NCI-H2107 treated with DMSO at 0.1 percent for 48 hours (cell line): ENCODE measurements around the gene SNAPC3.
A peak's percentile ranks its signal among the peaks of the same experiment; 100 is the strongest.
"Not testable (repeated sequence)": the region's sequence is repeated elsewhere in the genome, so short reads cannot be mapped to it uniquely, and the experiment has no call there.

ENCODE experiments used
- DNase-seq: peaks from one replicate; lab custom pipeline; 2025; ENCODE audit not compliant: unreplicated experiment; lab: John Stamatoyannopoulos, UW

SNAPC3 gene

DNA sequence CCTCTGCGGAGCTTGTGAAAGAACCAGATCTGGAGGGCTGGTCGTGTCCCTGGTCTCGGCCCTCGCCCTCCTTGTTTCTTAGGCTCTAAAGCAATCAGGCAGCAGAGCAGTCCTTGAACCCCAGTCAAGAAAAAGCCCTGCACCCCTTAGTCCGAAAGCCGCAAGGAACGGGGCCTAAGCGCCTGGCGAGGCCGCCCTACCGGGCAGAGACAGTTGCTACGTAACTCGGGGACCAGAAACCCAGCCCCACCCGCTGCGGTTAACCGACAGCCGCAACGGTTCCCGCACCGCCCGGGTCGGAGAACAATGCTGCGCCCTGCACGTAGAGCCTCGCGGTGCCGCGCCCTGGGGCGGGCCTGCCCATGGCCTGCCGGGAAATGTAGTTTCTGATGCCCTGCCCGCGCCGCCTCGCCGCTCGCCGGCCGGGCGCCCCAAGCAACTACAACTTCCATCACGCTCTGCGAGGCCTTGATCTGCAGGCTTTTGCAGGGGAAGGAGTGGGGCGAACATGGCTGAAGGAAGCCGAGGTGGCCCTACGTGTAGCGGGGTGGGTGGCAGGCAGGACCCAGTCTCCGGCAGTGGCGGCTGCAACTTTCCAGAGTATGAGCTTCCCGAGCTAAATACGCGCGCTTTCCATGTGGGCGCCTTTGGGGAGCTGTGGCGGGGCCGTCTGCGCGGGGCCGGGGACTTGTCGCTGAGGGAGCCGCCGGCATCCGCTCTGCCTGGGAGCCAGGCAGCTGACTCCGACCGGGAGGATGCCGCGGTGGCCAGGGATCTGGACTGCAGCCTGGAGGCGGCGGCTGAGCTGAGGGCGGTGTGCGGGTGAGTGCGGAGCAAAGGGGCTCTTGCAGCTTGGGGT lies at the start of gene SNAPC3:
Gene SNAPC3, plus strand, starts transcription at position 505 of the 859 bp plus-strand sequence. Its CDS starts 4 bp downstream, at position 509.
- peak; percentile 93 for DNase-seq

DNA sequence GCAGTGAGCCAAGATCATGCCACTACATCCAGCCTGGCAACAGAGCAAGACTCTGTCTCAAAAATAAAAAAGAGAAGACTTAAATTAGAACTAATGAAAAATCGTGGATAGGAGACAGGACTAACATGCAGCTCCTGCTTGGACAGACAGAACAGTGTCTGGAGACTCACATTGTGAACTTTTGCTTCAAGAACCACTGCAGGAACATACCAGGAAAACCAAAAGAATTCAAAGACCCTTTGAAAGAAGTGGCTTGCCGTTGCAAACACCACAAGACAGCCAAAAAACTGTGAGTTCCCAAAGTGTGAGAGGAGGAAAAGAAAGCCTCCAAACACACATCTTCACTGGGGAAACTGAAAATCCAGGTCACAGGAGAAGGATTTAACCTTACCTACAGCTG lies 48.8 kb upstream of the SNAPC3 start:
- no peak for DNase-seq

DNA sequence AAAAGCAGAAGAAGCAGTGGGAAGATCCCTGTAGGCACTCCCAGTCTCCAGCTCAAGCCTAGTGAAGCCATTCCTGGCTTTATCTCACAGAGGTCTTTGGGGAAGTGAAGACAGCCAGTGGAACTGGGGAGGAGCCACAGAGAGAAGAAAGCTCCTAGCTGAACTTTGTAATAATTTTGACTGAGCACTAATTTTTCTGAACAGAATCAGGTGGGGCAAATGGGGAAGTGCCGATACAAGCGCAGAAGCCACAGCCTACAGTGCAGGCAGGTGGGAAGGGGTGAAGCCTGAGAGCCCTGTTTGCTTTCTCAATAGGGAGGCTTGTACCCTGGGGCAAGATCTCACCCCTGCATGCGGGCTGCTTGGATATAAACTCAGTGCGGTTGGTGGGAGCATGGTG lies 48.4 kb upstream of the SNAPC3 start:
- no peak for DNase-seq

DNA sequence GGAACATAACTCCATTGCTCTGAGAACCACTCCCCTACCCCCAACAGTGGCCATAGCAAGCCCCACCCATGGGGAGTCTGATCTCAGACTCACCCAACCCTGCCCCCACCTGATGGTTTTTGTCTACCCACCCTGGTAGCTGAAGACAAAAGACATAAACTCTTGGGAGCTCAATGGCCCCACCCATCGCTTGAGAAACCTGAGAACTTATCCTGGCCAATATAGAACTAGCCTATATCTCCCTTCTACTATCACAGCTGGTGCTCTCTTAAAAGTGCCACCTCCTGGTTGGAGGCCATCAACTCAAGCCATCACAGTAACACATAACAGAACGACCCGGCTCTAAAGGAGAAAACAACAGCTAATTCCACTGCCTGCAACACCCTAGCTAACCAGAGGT lies 47.9 kb upstream of the SNAPC3 start:
- DNase-seq = no peak

DNA sequence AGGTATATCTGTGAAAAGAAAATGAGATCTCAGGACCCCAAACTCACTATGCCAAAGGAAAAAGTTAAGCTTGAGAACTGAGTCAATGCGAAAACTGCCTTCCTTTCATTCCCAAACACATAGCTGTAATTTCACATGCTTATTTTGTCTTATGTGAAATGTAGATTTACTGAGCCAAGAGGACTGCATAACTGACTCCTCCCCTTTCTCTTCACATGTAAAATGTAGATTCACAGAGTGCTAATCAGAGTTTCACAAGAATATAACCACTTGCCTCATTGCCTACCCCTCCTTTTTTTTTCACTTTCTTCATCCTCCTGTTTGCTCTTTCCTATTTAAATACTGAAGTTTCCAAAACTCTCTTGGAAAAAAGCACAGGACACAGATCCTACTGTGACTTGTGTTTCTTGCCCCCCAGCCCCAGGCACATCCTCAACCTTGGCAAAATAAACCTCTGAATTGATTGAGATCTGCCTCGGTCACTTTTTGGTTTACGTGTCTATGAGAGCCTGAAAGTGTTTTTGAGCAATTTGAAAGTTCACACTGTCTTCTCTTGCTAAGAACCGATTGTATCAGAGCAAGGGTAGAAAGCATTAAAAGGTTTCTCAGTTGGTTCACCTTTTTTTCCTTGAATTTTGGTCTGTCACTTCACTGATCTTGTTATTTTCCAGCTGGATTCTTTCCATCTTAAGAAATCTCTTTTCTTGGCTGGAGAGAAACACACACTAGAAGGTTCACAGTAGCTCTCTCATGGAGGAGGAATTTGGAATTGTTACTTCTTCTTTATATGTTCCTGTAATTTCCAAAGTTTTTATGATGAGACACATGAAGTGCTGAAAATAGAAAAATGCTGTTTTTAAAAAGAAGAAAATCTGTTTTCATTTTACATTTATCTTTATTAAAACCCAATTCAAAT lies 44.8 kb upstream of the SNAPC3 start:
- no peak for DNase-seq

DNA sequence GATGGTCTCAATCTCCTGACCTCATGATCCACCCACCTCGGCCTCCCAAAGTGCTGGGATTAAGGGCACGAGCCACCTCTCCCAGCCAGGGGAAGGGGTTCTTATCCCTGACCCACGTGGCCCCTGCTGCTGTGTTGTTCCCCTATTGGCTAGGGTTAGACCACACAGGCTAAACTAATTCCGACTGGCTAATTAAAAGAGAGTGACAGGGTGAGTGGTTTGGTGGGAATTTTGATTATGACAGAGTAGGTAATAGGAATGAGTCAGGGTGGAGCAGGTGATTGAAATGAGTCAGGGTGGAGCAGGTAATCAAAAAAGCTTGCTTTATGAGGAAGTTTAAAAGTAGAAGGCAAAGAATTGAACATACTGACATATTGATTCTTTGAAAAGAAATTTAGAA lies 43.4 kb upstream of the SNAPC3 start:
- DNase-seq = not testable (repeated sequence)

DNA sequence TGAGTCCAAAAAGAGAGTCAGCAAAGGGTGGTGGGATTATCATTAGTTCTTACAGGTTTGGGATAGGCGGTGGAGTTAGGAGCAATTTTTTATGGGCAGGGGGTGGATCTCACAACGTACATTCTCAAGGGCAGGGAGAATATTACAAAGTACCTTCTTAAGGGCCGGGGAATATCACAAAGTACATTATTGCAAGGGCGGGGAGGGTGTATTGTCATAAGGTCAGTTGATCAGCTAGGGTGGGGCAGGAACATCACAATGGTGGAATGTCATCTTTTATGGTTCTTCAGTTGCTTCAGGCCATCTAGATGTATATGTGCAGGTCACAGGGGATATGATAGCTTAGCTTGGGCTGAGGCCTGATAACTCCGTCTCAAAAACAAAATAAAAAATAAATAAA lies 42.8 kb upstream of the SNAPC3 start:
- DNase-seq = not testable (repeated sequence)

DNA sequence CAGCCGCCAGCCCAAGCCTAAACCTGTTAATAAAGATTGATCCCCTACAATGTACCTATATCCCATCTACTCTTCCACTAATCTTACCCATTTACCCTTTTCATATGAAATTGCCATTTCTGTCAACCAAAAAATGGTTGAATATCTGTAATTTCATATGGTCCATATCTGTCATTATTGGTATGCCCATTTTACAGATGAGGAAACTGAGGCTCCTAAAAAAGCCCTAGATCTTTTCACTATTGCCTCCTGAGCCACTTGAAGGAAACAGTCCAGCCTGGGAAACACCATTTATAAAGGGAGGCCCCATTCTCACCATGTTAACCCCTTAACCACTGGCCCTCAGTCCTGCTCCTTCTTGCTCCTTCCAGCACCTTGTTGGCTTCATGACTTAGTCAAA lies 41.2 kb upstream of the SNAPC3 start:
- DNase-seq = no peak

DNA sequence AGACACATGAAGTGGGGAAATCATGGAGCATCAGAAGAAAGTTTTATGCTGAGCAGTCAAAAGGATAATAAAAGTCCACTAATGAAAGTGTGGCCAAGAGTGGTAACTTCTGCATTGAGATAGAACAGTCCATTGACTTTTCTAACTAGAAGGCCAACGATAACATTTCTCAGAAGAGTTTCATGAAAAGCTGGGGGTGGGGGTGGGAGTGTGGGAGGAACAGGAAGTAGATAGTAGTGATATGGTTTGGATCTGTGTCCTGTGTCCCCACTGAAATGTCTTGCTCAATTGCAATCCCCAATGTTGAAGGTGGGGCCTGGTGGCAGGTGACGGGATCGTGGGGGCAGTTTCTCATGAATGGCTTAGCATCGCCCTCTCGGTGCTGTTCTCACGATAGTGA lies 36.2 kb upstream of the SNAPC3 start:
- DNase-seq = no peak

DNA sequence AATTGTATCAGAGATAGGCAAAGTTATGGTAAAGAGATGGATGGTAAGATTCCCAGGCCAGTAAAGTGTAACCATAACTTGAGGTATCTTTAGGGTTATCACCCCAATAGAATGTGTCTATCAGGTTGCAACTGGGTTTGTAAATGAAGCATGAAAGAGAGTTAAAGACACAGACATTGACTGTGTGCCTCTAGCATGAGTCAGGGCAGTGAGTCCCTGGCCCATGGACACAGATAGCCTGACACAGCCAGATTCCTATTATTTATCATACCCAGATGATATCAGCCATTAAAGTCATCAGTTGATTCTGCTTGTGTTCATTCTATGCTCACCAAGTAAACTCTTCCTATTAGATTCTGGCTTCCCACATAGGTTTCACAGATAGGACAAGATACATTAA lies 33.5 kb upstream of the SNAPC3 start:
- no peak for DNase-seq

DNA sequence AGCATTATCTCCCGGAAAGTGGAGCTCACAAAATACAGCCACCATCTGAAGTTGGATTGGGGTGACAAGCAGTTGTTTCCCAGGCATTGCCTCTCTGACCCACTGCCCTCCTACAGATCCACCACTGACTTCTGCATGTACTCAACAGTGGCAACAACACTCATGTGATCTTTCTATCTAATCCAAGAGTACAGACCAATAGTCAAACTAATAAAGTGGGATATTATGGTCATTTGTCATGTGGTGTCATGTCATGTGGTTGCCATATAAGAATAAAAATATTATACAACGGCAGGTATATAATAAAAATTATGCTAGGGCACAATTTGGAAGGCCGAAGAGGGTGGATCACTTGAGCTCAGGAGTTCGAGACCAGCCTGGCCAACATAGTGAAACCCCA lies 33.0 kb upstream of the SNAPC3 start:
- no peak for DNase-seq

DNA sequence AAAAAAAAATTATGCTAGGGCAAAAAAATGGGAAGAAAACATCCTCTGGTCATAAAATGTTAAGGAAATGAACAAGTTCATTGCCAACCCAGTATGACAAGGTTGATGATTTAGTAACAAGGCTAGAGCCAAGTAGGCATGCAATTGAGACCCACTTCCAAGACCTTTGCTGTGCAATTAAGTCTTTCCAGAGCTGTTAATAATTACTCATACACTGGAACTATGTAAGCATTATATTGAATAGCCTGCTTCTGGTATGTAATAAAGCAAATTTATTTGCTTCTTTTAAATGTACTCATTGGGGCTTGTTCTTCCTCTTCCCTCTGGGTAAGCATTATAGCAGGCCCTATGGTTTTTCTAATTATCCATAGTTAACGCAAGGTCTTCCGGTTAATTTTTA lies 32.5 kb upstream of the SNAPC3 start:
- DNase-seq = no peak

DNA sequence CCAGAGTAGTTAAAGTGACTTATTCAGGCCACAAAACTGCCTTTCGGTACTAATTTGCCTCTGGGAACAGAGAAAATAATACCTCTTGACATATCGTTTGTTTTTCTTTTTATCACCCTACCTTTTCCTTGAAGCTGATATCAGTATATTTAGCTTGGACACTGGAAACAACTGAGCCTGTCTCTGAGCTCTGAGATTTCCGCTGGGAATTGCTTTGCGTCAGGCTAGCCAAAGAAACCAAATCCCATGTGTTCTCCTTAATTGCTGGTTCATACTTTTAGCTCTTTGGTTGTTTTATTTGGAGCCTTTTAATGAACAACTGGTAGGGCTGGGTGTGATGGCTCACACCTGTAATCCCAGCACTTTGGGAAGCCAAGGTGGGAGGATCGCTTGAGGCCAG lies 30.3 kb upstream of the SNAPC3 start:
- no peak for DNase-seq

DNA sequence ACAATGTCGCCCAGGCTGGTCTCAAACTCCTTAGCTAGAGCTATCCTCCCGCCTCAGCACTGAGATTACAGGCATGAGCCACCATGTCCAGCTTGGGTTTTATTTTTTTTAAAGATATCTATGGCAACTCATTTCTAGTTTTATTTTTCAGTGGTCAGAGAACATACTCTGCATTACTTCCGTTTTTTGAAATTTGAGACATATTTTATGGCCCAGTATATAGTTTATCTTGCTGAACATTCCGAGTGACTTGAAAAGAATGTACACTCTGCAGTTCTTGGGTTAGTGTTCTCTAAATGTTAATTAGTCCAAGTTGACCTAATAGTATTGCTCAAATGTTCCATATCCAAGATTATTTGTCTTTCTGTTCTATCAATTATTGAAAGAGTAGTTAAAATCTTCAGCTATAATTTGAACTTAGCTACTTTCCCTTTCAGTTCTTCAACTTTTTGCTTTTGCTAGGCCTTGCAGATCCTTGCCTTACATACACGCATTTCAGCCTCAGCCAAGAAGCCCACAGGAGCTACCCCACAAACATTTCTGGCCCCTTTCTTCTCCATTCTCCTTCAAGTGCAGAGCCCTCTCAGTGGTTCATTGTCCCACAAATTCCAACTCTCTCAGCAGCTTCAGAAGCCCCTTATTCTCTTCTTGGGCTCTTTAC lies 22.3 kb upstream of the SNAPC3 start:
- DNase-seq = no peak

DNA sequence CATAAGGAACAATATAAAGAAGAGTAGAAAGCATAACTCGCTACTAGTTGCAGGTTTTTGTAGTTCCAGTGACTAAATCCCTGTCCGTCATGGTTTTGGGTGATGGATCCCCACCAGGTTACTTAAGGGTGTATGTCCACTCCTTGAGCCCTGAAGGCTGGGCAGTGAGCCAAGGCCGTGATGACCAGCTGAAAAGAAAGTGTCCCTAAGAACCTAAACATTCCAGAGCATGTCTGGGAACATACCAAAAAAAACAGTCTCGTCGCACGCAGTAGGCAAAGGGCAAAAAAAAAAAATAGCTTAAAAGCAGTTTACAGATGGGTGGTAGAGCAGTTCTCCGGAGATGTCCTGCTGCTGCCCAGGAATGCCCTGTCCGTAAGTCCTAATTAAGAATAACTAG lies 21.4 kb upstream of the SNAPC3 start:
- DNase-seq = no peak

DNA sequence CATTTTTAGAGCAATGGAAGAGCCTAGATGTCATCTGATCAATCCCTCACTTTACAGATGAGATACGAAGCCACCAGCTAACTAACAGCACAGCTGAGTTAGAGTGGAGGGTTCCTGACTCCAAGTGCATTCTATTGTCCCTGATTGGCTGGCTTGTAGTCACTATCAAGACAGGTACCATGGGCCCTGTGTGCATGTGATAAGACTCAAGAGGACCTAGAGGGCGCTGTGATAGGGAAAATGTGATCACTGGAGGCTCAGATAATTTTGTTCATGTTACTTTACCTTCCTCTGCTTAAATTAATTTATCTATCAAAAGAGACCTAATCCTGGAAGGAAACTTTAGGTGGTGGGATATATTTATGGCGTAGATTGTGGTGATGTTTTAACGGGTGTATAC lies 19.5 kb upstream of the SNAPC3 start:
- DNase-seq = no peak

DNA sequence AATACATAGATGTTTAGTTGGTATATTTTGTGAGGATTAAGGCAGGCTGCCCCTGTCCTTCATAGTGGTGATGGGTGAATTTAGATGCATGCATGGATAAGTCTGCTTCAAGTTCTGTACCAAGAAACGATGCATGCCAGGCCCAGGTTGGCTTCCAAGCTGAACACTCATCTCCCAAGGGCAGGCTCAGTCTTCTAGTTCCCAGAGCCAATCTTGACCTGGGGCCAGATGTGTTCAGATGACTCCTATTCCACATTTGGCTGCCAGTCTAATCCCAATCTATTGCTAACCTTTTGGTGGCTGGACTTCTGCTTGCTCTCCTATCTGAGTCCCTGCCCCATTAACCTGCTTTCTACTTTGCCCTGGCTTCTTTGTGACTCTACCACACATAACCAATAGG lies 18.5 kb upstream of the SNAPC3 start:
- no peak for DNase-seq

DNA sequence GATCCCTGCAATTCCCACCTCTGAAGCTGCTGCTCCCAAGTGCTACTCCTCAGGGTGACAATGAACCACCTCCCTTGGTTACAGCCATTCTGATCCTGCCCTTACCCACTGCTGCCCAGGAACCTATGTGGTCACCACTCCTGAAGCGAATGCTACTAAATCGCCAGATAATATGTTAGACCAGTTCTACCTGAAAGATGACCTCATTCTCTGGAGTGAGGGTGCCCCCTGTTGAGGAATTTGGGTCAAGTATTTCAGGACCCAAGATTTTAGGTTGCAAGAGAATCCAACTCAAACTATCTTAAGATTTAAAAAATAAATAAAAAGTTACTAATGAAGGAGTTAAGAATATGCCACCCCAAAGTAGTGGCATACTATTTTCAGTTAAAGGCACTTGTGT lies 5.8 kb upstream of the SNAPC3 start:
- DNase-seq = peak; percentile 3

DNA sequence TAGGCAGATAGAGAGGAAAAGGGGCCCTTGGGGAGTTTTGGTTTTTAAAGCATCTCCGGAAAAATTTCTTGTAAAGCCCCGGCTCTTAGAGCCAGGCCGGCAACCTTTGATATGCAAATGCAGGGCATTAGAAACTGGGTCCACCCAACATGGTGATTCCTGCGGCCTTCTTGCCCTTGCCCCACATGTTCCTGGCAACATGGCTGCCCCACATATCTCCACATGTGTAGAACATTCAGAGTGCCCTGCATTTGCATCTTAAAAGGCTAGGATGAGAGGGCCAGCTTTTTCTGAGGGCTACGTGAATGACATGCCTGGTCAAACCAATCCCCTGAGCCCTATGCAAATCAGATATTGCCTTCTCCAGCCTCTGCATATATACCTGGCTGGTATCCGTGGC lies 5.0 kb upstream of the SNAPC3 start:
- DNase-seq = no peak

DNA sequence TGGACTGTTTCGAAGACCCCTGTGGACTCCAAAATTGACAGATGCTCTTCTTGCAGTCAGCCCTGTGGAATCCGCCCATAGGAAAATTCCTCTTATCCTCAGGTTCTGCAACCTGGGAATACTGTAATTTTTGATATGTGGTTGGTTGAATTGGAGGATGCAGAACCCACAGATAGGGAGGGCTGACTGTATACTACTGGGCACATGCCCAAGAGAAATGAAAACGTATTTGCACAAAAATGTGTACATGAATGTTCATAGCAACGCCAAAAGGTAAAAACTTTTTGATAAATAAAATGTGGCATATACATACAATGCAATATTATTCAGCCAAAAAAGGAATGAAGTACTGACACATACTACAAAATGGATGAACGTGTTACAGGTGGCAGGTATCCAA lies 1.9 kb upstream of the SNAPC3 start:
- no peak for DNase-seq

DNA sequence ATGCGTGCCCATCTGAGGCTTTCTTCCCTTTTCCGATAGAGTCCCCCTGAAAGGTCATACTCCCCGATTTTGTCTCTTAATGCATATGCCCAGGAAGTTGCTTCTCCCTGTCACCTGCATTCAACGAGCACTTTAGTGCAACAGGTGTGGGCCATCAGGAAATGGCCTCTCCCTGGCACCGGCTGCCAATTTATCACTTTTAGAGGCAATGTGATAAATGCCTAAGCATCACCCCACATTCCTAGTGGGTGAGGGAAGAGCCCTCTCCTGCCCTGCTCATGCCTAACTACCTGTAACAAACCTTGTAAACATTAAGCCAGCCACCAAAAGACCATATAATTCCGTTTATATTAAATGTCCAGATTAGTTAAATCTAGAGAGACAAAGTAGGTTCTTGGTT lies 1.1 kb upstream of the SNAPC3 start:
- no peak for DNase-seq

DNA sequence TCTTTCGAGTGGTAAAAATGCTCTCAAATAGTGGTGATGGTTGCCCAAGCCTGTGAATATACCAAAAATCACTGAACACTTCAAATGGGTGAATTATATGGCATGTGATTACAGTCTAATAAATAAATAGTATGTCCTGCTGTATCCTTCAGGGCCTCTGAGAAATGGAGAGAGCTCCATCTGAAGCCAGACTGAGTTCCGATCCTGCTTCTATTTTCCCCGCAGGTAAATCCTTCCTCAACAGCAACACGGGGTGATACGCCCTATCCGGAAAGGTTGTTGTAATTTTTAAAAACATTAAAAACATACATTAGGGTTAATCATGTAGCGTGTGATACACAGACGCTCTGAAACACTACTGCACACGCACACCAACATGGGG lies 695 bp upstream of the SNAPC3 start:
- DNase-seq = no peak
